ENCODE measurements around the gene TDRD12. TPM values are rescaled to one million over a fixed set of nuclear protein-coding genes. Genes with fewer than 3 reads are reported as not detected.

The TDRD12 gene
- total RNA-seq, 1 donor from 2014 or later: 1.6 TPM

GRCh38 chr19:32676895-32677359 lies 42.6 kb upstream of the TDRD12 start:
- Histone ChIP-seq H3K27me3 (ENCODE audit: control insufficient read depth in 3 of 3, insufficient read depth in 3 of 3, low read length in 3 of 3) (peaks cover 0 to 15% (median 10%) of the 10 kb centered on the region in 3 donors), H3K4me3 (ENCODE audit: low read length in 3 of 3) (peak overlapping the region; percentile 28 to 97 (median 88)), H3K27ac (ENCODE audit: low read depth, low read length) (peak overlapping the region; percentile 78), H3K9ac (ENCODE audit: low read depth in 1 of 3, low read length in 3 of 3) (peak overlapping the region; percentile 61 to 80 (median 62)), H3K36me3 (ENCODE audit: control insufficient read depth in 3 of 3, insufficient read depth in 3 of 3, low read length in 3 of 3) (peaks cover 0 to 7% (median 0%) of the 10 kb centered on the region in 3 donors), H3K9me3 (ENCODE audit: control insufficient read depth in 3 of 3, low read length in 3 of 3) (no peaks in the 10 kb centered on the region), H3K4me1 (ENCODE audit: control insufficient read depth in 3 of 3, insufficient read depth in 3 of 3, low read length in 3 of 3) (peaks cover 31 to 53% (median 40%) of the 10 kb centered on the region in 3 donors)

- Histone ChIP-seq H3K27me3 (ENCODE audit: control insufficient read depth in 3 of 3, insufficient read depth in 3 of 3, low read length in 3 of 3) (peaks cover 0 to 15% (median 10%) of the 10 kb centered on the region in 3 donors), H3K27ac (ENCODE audit: low read depth, low read length) (peak overlapping the region; percentile 78), H3K9me3 (ENCODE audit: control insufficient read depth in 3 of 3, low read length in 3 of 3) (no peaks in the 10 kb centered on the region), H3K36me3 (ENCODE audit: control insufficient read depth in 3 of 3, insufficient read depth in 3 of 3, low read length in 3 of 3) (peaks cover 0 to 4% (median 0%) of the 10 kb centered on the region in 3 donors), H3K9ac (ENCODE audit: low read depth in 1 of 3, low read length in 3 of 3) (peak overlapping the region; percentile 61 to 80 (median 62)), H3K4me1 (ENCODE audit: control insufficient read depth in 3 of 3, insufficient read depth in 3 of 3, low read length in 3 of 3) (peaks cover 28 to 45% (median 35%) of the 10 kb centered on the region in 3 donors), H3K4me3 (ENCODE audit: low read length in 3 of 3) (peak overlapping the region; percentile 28 to 97 (median 88))
Observed at GRCh38 chr19:32677657-32678056, 41.9 kb upstream of the TDRD12 start.

GRCh38 chr19:32680986-32681385 lies 38.6 kb upstream of the TDRD12 start:
- no peak overlapping the region for H3K27ac ChIP-seq (ENCODE audit: low read depth, low read length)

GRCh38 chr19:32682317-32682716 lies 37.2 kb upstream of the TDRD12 start:
- H3K4me3 ChIP-seq (ENCODE audit: low read length in 3 of 3): no peak overlapping the region
- peaks cover 0 to 1% (median 0%) of the 10 kb centered on the region in 3 donors for H3K27me3 ChIP-seq (ENCODE audit: control insufficient read depth in 3 of 3, insufficient read depth in 3 of 3, low read length in 3 of 3)
- peaks cover 3 to 5% (median 3%) of the 10 kb centered on the region in 3 donors for H3K4me1 ChIP-seq (ENCODE audit: control insufficient read depth in 3 of 3, insufficient read depth in 3 of 3, low read length in 3 of 3)
- H3K9ac ChIP-seq (ENCODE audit: low read depth in 1 of 3, low read length in 3 of 3): no peak overlapping the region
- H3K9me3 ChIP-seq (ENCODE audit: control insufficient read depth in 3 of 3, low read length in 3 of 3): no peaks in the 10 kb centered on the region
- H3K36me3 ChIP-seq (ENCODE audit: control insufficient read depth in 3 of 3, insufficient read depth in 3 of 3, low read length in 3 of 3): no peaks in the 10 kb centered on the region
- no peak overlapping the region for H3K27ac ChIP-seq (ENCODE audit: low read depth, low read length)

More at GRCh38 chr19:32680986-32681385, 38.6 kb upstream of the TDRD12 start:
- H3K27me3 ChIP-seq (ENCODE audit: control insufficient read depth in 3 of 3, insufficient read depth in 3 of 3, low read length in 3 of 3): peaks cover 0 to 12% (median 10%) of the 10 kb centered on the region in 3 donors
- no peak overlapping the region for H3K4me3 ChIP-seq (ENCODE audit: low read length in 3 of 3)
- no peak overlapping the region for H3K9ac ChIP-seq (ENCODE audit: low read depth in 1 of 3, low read length in 3 of 3)
- peaks cover 7 to 18% (median 13%) of the 10 kb centered on the region in 3 donors for H3K4me1 ChIP-seq (ENCODE audit: control insufficient read depth in 3 of 3, insufficient read depth in 3 of 3, low read length in 3 of 3)
- H3K9me3 ChIP-seq (ENCODE audit: control insufficient read depth in 3 of 3, low read length in 3 of 3): no peaks in the 10 kb centered on the region
- H3K36me3 ChIP-seq (ENCODE audit: control insufficient read depth in 3 of 3, insufficient read depth in 3 of 3, low read length in 3 of 3): no peaks in the 10 kb centered on the region

- Histone ChIP-seq H3K4me3 (ENCODE audit: low read length in 3 of 3) (no peak overlapping the region), H3K4me1 (ENCODE audit: control insufficient read depth in 3 of 3, insufficient read depth in 3 of 3, low read length in 3 of 3) (peaks cover 8 to 12% (median 9%) of the 10 kb centered on the region in 3 donors), H3K9me3 (ENCODE audit: control insufficient read depth in 3 of 3, low read length in 3 of 3) (no peaks in the 10 kb centered on the region), H3K36me3 (ENCODE audit: control insufficient read depth in 3 of 3, insufficient read depth in 3 of 3, low read length in 3 of 3) (no peaks in the 10 kb centered on the region), H3K27ac (ENCODE audit: low read depth, low read length) (no peak overlapping the region), H3K9ac (ENCODE audit: low read depth in 1 of 3, low read length in 3 of 3) (no peak overlapping the region), H3K27me3 (ENCODE audit: control insufficient read depth in 3 of 3, insufficient read depth in 3 of 3, low read length in 3 of 3) (no peaks in the 10 kb centered on the region)
Observed at GRCh38 chr19:32686847-32687475, 32.6 kb upstream of the TDRD12 start.

- no peak overlapping the region for H3K27ac ChIP-seq (ENCODE audit: low read depth, low read length)
- H3K27me3 ChIP-seq (ENCODE audit: control insufficient read depth in 3 of 3, insufficient read depth in 3 of 3, low read length in 3 of 3): no peaks in the 10 kb centered on the region
- H3K9ac ChIP-seq (ENCODE audit: low read depth in 1 of 3, low read length in 3 of 3): no peak overlapping the region
- no peaks in the 10 kb centered on the region for H3K9me3 ChIP-seq (ENCODE audit: control insufficient read depth in 3 of 3, low read length in 3 of 3)
- peaks cover 9 to 14% (median 12%) of the 10 kb centered on the region in 3 donors for H3K4me1 ChIP-seq (ENCODE audit: control insufficient read depth in 3 of 3, insufficient read depth in 3 of 3, low read length in 3 of 3)
- H3K4me3 ChIP-seq (ENCODE audit: low read length in 3 of 3): no peak overlapping the region
- H3K36me3 ChIP-seq (ENCODE audit: control insufficient read depth in 3 of 3, insufficient read depth in 3 of 3, low read length in 3 of 3): no peaks in the 10 kb centered on the region
Observed at GRCh38 chr19:32687681-32688080, 31.9 kb upstream of the TDRD12 start.

- no peaks in the 10 kb centered on the region for H3K27me3 ChIP-seq (ENCODE audit: control insufficient read depth in 3 of 3, insufficient read depth in 3 of 3, low read length in 3 of 3)
- H3K36me3 ChIP-seq (ENCODE audit: control insufficient read depth in 3 of 3, insufficient read depth in 3 of 3, low read length in 3 of 3): no peaks in the 10 kb centered on the region
- H3K9me3 ChIP-seq (ENCODE audit: control insufficient read depth in 3 of 3, low read length in 3 of 3): no peaks in the 10 kb centered on the region
- H3K9ac ChIP-seq (ENCODE audit: low read depth in 1 of 3, low read length in 3 of 3): no peak overlapping the region
- no peak overlapping the region for H3K4me3 ChIP-seq (ENCODE audit: low read length in 3 of 3)
- no peak overlapping the region for H3K27ac ChIP-seq (ENCODE audit: low read depth, low read length)
- peaks cover 16 to 21% (median 18%) of the 10 kb centered on the region in 3 donors for H3K4me1 ChIP-seq (ENCODE audit: control insufficient read depth in 3 of 3, insufficient read depth in 3 of 3, low read length in 3 of 3)
Observed at GRCh38 chr19:32688311-32688710, 31.3 kb upstream of the TDRD12 start.

- Histone ChIP-seq H3K4me3 (ENCODE audit: low read length in 3 of 3) (peak within 1 kb of the TSS; percentile 86 to 91 (median 89)), H3K9ac (ENCODE audit: low read depth in 1 of 3, low read length in 3 of 3) (peak within 1 kb of the TSS; percentile 86 to 91 (median 90)), H3K27ac (ENCODE audit: low read depth, low read length) (peak within 1 kb of the TSS; percentile 66), H3K36me3 (ENCODE audit: control insufficient read depth in 3 of 3, insufficient read depth in 3 of 3, low read length in 3 of 3) (no peaks in the 10 kb centered on the region), H3K27me3 (ENCODE audit: control insufficient read depth in 3 of 3, insufficient read depth in 3 of 3, low read length in 3 of 3) (no peaks in the 10 kb centered on the region), H3K9me3 (ENCODE audit: control insufficient read depth in 3 of 3, low read length in 3 of 3) (no peaks in the 10 kb centered on the region), H3K4me1 (ENCODE audit: control insufficient read depth in 3 of 3, insufficient read depth in 3 of 3, low read length in 3 of 3) (peaks cover 28 to 39% (median 38%) of the 10 kb centered on the region in 3 donors)
Observed at GRCh38 chr19:32691291-32691951, 28.1 kb upstream of the TDRD12 start, which contains the start of gene NUDT19. TSS of gene NUDT19 (plus strand) at chr19:32691821. CDS start at chr19:32691961, 140 bp downstream.

GRCh38 chr19:32691952-32692726 lies 27.4 kb upstream of the TDRD12 start:
- no peaks in the 10 kb centered on the region for H3K27me3 ChIP-seq (ENCODE audit: control insufficient read depth in 3 of 3, insufficient read depth in 3 of 3, low read length in 3 of 3)
- H3K9me3 ChIP-seq (ENCODE audit: control insufficient read depth in 3 of 3, low read length in 3 of 3): no peaks in the 10 kb centered on the region
- H3K27ac ChIP-seq (ENCODE audit: low read depth, low read length): peak overlapping the region; percentile 66
- no peaks in the 10 kb centered on the region for H3K36me3 ChIP-seq (ENCODE audit: control insufficient read depth in 3 of 3, insufficient read depth in 3 of 3, low read length in 3 of 3)
- H3K4me3 ChIP-seq (ENCODE audit: low read length in 3 of 3): peak overlapping the region; percentile 86 to 91 (median 89)
- H3K9ac ChIP-seq (ENCODE audit: low read depth in 1 of 3, low read length in 3 of 3): peak overlapping the region; percentile 86 to 91 (median 90)
- H3K4me1 ChIP-seq (ENCODE audit: control insufficient read depth in 3 of 3, insufficient read depth in 3 of 3, low read length in 3 of 3): peaks cover 28 to 45% (median 40%) of the 10 kb centered on the region in 3 donors

Measured in skeletal muscle tissue (tissue), 4 donors.